Endothelial cell (in vitro differentiated cells): ENCODE measurements around the gene TAS2R60. TPM values are rescaled to one million over a fixed set of nuclear protein-coding genes. Genes with fewer than 3 reads are reported as not detected.

Experiments used
- DNase-seq: peaks from one replicate; pipeline ENCODE4 v3.0.0; 2021; ENCODE audit warnings: low spot score
- H3K27ac Mint-ChIP-seq: one replicate; pipeline ENCODE4 v1.8.0; 2021; ENCODE audit warnings: mixed read lengths, inconsistent platforms; ENCODE audit not compliant: unreplicated experiment
- H3K27me3 Mint-ChIP-seq: one replicate; pipeline ENCODE4 v1.8.0; 2021; ENCODE audit warnings: mild to moderate bottlenecking, moderate library complexity, mixed read lengths, inconsistent platforms; ENCODE audit not compliant: unreplicated experiment
- H3K36me3 Mint-ChIP-seq: one replicate; pipeline ENCODE4 v1.8.0; 2021; ENCODE audit warnings: mild to moderate bottlenecking, low read depth, mixed read lengths, inconsistent platforms; ENCODE audit not compliant: unreplicated experiment
- H3K4me1 Mint-ChIP-seq: one replicate; pipeline ENCODE4 v1.8.0; 2021; ENCODE audit warnings: mild to moderate bottlenecking, mixed read lengths, inconsistent platforms; ENCODE audit not compliant: unreplicated experiment
- H3K4me3 Mint-ChIP-seq: one replicate; pipeline ENCODE4 v1.8.0; 2021; ENCODE audit warnings: mild to moderate bottlenecking, mixed read lengths, inconsistent platforms; ENCODE audit not compliant: unreplicated experiment
- H3K9me3 Mint-ChIP-seq: one replicate; pipeline ENCODE4 v1.8.0; 2021; ENCODE audit warnings: mixed read lengths, inconsistent platforms; ENCODE audit not compliant: unreplicated experiment
- CTCF ChIP-seq: fragments of 200-600 bp; sonication (generic); IDR thresholded peaks from one replicate; pipeline ENCODE4 v1.5.0; 2021; ENCODE audit warnings: antibody characterized with exemption; ENCODE audit not compliant: unreplicated experiment
- total RNA-seq: library from RNA; stranded (reverse); fragmentation: NEBNext Ultra II Directional; extraction: Animal tissue kit (Norgen Biotek cat#: 25700); gene quantifications from one replicate; pipeline ENCODE4 v1.2.1, GENCODE V29; 2021; ENCODE audit not compliant: unreplicated experiment

The TAS2R60 gene
- total RNA-seq, 1 donor from 2014 or later = not detected

- Mint-ChIP-seq H3K9me3 (no peaks in the 10 kb centered on the region), H3K4me1 (no peaks in the 10 kb centered on the region), H3K27ac (no peak overlapping the region), H3K36me3 (no peaks in the 10 kb centered on the region), H3K4me3 (no peak overlapping the region), H3K27me3 (no peaks in the 10 kb centered on the region)
- TF ChIP-seq CTCF = no peak
- DNase-seq = no peak
Measured at GRCh38 chr7:143458263-143458662, 15.0 kb downstream of the TAS2R60 start.

- Mint-ChIP-seq H3K4me1 (no peaks in the 10 kb centered on the region), H3K9me3 (no peaks in the 10 kb centered on the region), H3K27me3 (no peaks in the 10 kb centered on the region), H3K36me3 (no peaks in the 10 kb centered on the region), H3K4me3 (no peak overlapping the region), H3K27ac (no peak overlapping the region)
- no peak for TF ChIP-seq CTCF
- no peak for DNase-seq
Measured at GRCh38 chr7:143458681-143459080, 15.4 kb downstream of the TAS2R60 start.

GRCh38 chr7:143459359-143459758, 16.1 kb downstream of the TAS2R60 start:
- Mint-ChIP-seq H3K36me3 (no peaks in the 10 kb centered on the region), H3K4me3 (no peak overlapping the region), H3K4me1 (no peaks in the 10 kb centered on the region), H3K9me3 (no peaks in the 10 kb centered on the region), H3K27me3 (no peaks in the 10 kb centered on the region), H3K27ac (no peak overlapping the region)
- DNase-seq = no peak
- TF ChIP-seq CTCF = no peak

GRCh38 chr7:143460271-143460979, 17.2 kb downstream of the TAS2R60 start:
- DNase-seq = no peak
- H3K4me1 Mint-ChIP-seq = no peaks in the 10 kb centered on the region
- no peaks in the 10 kb centered on the region for H3K36me3 Mint-ChIP-seq
- H3K4me3 Mint-ChIP-seq = no peak overlapping the region
- no peaks in the 10 kb centered on the region for H3K9me3 Mint-ChIP-seq
- H3K27ac Mint-ChIP-seq = no peak overlapping the region
- no peak for TF ChIP-seq CTCF
- no peaks in the 10 kb centered on the region for H3K27me3 Mint-ChIP-seq

GRCh38 chr7:143462045-143462444, 18.8 kb downstream of the TAS2R60 start:
- Mint-ChIP-seq H3K36me3 (no peaks in the 10 kb centered on the region), H3K27ac (no peak overlapping the region), H3K4me3 (no peak overlapping the region), H3K9me3 (no peaks in the 10 kb centered on the region), H3K27me3 (no peaks in the 10 kb centered on the region), H3K4me1 (no peaks in the 10 kb centered on the region)
- TF ChIP-seq CTCF = no peak
- DNase-seq = no peak
